Gastrocnemius medialis (tissue), 4 donors: ENCODE data around the gene PARD3.
"Not testable (repeated sequence)": the region's sequence is repeated elsewhere in the genome, so short reads cannot be mapped to it uniquely, and the experiment has no call there.

Experiments
- CTCF ChIP-seq, 5 experiments: fragments of 450-650 bp in 3 of 5; fragments of 200-600 bp in 2 of 5; sonication (generic) in 2 of 5; IDR thresholded peaks in 4 of 5; conservative IDR thresholded peaks in 1 of 5; 1 replicate in 4 of 5; 2 replicates in 1 of 5; pipeline ENCODE4 v1.5.1; 2016 to 2019; ENCODE audit warnings: antibody characterized with exemption in 5 of 5, mild to moderate bottlenecking in 3 of 5, moderate library complexity in 3 of 5
- POLR2A ChIP-seq, 2 donors: fragments of 450-650 bp; IDR thresholded peaks; one replicate each; pipeline ENCODE4 v1.6.1; 2017; ENCODE audit warnings: antibody characterized with exemption in 2 of 2, mild to moderate bottlenecking in 2 of 2, moderate library complexity in 2 of 2

- not testable (repeated sequence) for TF ChIP-seq CTCF (IDR thresholded peaks at IDR 0.05 in 4 of 5, conservative IDR thresholded peaks at IDR 0.05 in 1 of 5); POLR2A (IDR thresholded peaks at IDR 0.05)
These were observed 375.7 kb downstream of the PARD3 start for GRCh38 chr10:34439386-34439785.
